Activated CD4-positive, alpha-beta T cell treated with anti-CD3 and anti-CD28 coated beads, Interleukin-2, amount 50 U/mL, for 24 hours (primary cell): Measurements from ENCODE around the gene SFMBT2.

Experiments used
- DNase-seq, 2 donors: peaks; one replicate each; pipeline ENCODE4 v3.0.0-alpha.2; 2020; ENCODE audit warnings: low read depth in 1 of 2, low spot score in 1 of 2

SFMBT2 gene

GRCh38 chr10:7157091-7157490, 253.7 kb downstream of the SFMBT2 start:
- DNase-seq: no peak

GRCh38 chr10:7153750-7154149, 257.1 kb downstream of the SFMBT2 start:
- DNase-seq: no peak

GRCh38 chr10:7152982-7153381, 257.9 kb downstream of the SFMBT2 start:
- no peak for DNase-seq

- DNase-seq: no peak
Measured at GRCh38 chr10:7152341-7152740, 258.5 kb downstream of the SFMBT2 start.

GRCh38 chr10:7151538-7151937, 259.3 kb downstream of the SFMBT2 start:
- DNase-seq: no peak

- DNase-seq: no peak
Measured at GRCh38 chr10:7150349-7150748, 260.5 kb downstream of the SFMBT2 start.

- DNase-seq: no peak
Measured at GRCh38 chr10:7146189-7146588, 264.6 kb downstream of the SFMBT2 start.

- DNase-seq: no peak
Measured at GRCh38 chr10:7136016-7136415, 274.8 kb downstream of the SFMBT2 start.

GRCh38 chr10:7135188-7135587, 275.6 kb downstream of the SFMBT2 start:
- DNase-seq: no peak

GRCh38 chr10:7134448-7134847, 276.4 kb downstream of the SFMBT2 start:
- DNase-seq: no peak

GRCh38 chr10:7133958-7134357, 276.9 kb downstream of the SFMBT2 start:
- no peak for DNase-seq

GRCh38 chr10:7133278-7133677, 277.6 kb downstream of the SFMBT2 start:
- no peak for DNase-seq

- no peak for DNase-seq
Measured at GRCh38 chr10:7130191-7130911, 280.5 kb downstream of the SFMBT2 start.

- no peak for DNase-seq
Measured at GRCh38 chr10:7123774-7124173, 287.1 kb downstream of the SFMBT2 start.

- no peak for DNase-seq
Measured at GRCh38 chr10:7122561-7122960, 288.3 kb downstream of the SFMBT2 start.

GRCh38 chr10:7121154-7121797, 289.6 kb downstream of the SFMBT2 start:
- DNase-seq: peak; percentile 27 to 64

- no peak for DNase-seq
Measured at GRCh38 chr10:7119325-7120015, 291.4 kb downstream of the SFMBT2 start.

- no peak for DNase-seq
Measured at GRCh38 chr10:7117806-7118674, 292.8 kb downstream of the SFMBT2 start.

GRCh38 chr10:7117177-7117799, 293.5 kb downstream of the SFMBT2 start:
- no peak for DNase-seq

- DNase-seq: no peak
Measured at GRCh38 chr10:7111561-7111960, 299.3 kb downstream of the SFMBT2 start.

GRCh38 chr10:7111089-7111488, 299.7 kb downstream of the SFMBT2 start:
- no peak for DNase-seq
